ENCODE data around the gene BRD8. TPM values are rescaled to one million over a fixed set of nuclear protein-coding genes. Genes with fewer than 3 reads are reported as not detected.
A peak's percentile ranks its signal among the peaks of the same experiment; 100 is the strongest.

BRD8 gene
- total and polyA plus RNA-seq, 9 of the 15 experiments (the other 6 are each of a cell fraction or from before 2014, with no cell fraction given), result 54.6 to 163 (median 87.0) TPM

- POLR2A ChIA-PET, result interaction anchor here (0.5 to 1.4 kb wide), 2 partner anchors 9 to 436 kb away, joined by 3 to 4 read pairs; no protein-coding TSS in a partner anchor
- no peaks in the 10 kb centered on the region for H3K4me1 ChIP-seq (replicated peaks in 1 of 2; ENCODE audit: control insufficient read depth in 2 of 2, insufficient read depth in 2 of 2, low read length in 2 of 2)
- H3K4me2 ChIP-seq (ENCODE audit: insufficient read depth, low read length), result no peak within 1 kb of the TSS
- no peak within 1 kb of the TSS for H3K27ac ChIP-seq (ENCODE audit: extremely low read depth, low read depth, low read length)
- DNase-seq (ENCODE audit: extremely low read depth in 1 of 4, low spot score in 3 of 4) (peak in 1 of 4 experiments; percentile 16), FAIRE-seq (no peak), ATAC-seq (peak; percentile 32; the same call in 1 of the 3 replicates)
- no peaks in the 10 kb centered on the region for H3K9me1 ChIP-seq (ENCODE audit: control insufficient read depth, insufficient read depth, low read length)
- no TSS peak for BruUV-seq (replicated peaks)
- H3K9ac ChIP-seq (ENCODE audit: insufficient read depth in 1 of 2, low read depth in 2 of 2, low read length in 2 of 2), result no peak within 1 kb of the TSS
- no peaks in the 10 kb centered on the region for H3K9me3 ChIP-seq (replicated peaks; ENCODE audit: control insufficient read depth, insufficient read depth, low read depth, low read length)
- H3K36me3 ChIP-seq (ENCODE audit: control insufficient read depth, insufficient read depth, low read length), result no peaks in the 10 kb centered on the region
- H3K4me3 ChIP-seq, result no peak within 1 kb of the TSS
- WGBS (ENCODE audit: insufficient coverage, low coverage, missing lambda C conversion rate), result 3% methylated on average over 18 of the region's 31 CpGs
- TF ChIP-seq FOXO4 (CRISPR knock-in tag; IDR thresholded peaks at IDR 0.05) (no peak), RFX1 (IDR thresholded peaks at IDR 0.05) (peak; percentile 60)
- TF ChIP-seq, protein P1, sequence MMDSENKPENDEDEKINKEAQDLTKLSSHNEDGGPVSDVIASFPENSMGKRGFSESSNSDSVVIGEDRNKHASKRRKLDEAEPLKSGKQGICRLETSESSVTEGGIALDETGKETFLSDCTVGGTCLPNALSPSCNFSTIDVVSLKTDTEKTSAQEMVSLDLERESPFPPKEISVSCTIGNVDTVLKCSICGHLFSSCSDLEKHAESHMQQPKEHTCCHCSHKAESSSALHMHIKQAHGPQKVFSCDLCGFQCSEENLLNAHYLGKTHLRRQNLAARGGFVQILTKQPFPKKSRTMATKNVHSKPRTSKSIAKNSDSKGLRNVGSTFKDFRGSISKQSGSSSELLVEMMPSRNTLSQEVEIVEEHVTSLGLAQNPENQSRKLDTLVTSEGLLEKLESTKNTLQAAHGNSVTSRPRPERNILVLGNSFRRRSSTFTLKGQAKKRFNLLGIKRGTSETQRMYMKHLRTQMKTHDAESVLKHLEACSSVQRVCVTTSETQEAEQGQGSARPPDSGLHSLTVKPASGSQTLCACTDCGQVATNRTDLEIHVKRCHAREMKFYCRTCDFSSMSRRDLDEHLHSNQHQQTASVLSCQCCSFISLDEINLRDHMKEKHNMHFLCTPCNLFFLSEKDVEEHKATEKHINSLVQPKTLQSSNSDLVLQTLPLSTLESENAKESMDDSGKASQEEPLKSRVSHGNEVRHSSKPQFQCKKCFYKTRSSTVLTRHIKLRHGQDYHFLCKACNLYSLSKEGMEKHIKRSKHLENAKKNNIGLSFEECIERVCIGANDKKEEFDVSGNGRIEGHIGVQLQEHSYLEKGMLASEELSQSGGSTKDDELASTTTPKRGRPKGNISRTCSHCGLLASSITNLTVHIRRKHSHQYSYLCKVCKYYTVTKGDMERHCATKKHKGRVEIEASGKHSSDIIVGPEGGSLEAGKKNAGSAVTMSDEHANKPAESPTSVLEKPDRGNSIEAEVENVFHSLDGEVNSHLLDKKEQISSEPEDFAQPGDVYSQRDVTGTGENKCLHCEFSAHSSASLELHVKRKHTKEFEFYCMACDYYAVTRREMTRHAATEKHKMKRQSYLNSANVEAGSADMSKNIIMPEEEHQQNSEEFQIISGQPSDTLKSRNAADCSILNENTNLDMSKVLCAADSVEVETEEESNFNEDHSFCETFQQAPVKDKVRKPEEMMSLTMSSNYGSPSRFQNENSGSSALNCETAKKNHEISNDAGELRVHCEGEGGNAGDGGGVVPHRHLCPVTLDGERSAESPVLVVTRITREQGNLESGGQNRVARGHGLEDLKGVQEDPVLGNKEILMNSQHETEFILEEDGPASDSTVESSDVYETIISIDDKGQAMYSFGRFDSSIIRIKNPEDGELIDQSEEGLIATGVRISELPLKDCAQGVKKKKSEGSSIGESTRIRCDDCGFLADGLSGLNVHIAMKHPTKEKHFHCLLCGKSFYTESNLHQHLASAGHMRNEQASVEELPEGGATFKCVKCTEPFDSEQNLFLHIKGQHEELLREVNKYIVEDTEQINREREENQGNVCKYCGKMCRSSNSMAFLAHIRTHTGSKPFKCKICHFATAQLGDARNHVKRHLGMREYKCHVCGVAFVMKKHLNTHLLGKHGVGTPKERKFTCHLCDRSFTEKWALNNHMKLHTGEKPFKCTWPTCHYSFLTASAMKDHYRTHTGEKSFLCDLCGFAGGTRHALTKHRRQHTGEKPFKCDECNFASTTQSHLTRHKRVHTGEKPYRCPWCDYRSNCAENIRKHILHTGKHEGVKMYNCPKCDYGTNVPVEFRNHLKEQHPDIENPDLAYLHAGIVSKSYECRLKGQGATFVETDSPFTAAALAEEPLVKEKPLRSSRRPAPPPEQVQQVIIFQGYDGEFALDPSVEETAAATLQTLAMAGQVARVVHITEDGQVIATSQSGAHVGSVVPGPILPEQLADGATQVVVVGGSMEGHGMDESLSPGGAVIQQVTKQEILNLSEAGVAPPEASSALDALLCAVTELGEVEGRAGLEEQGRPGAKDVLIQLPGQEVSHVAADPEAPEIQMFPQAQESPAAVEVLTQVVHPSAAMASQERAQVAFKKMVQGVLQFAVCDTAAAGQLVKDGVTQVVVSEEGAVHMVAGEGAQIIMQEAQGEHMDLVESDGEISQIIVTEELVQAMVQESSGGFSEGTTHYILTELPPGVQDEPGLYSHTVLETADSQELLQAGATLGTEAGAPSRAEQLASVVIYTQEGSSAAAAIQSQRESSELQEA (IDR thresholded peaks at IDR 0.05; ENCODE audit: low read depth), result peak; percentile 80
- H2AFZ ChIP-seq (ENCODE audit: low read depth, low read length), result no peak within 1 kb of the TSS
- intact Hi-C loops (cut with micrococcal nuclease), result no loop called here
- in situ Hi-C loops (cut with MboI), result loop anchor here (10.0 kb wide), 1 partner anchor 484 kb away; no protein-coding TSS in a partner anchor
- H4K20me1 ChIP-seq (replicated peaks; ENCODE audit: control insufficient read depth, insufficient read depth, low read length), result no peaks in the 10 kb centered on the region
- H3K27me3 ChIP-seq (ENCODE audit: control insufficient read depth in 2 of 2, insufficient read depth in 2 of 2, low read length in 2 of 2), result peaks cover 18 to 27% of the 10 kb centered on the region in 2 experiments; a peak in 4 of 5 replicates
- no peaks in the 10 kb centered on the region for H3K79me2 ChIP-seq (ENCODE audit: control insufficient read depth, insufficient read depth, low read length)
- CTCF ChIA-PET (ENCODE audit: low intra/inter-chr PET ratio), result no interaction called here
Measured at GRCh38 chr5:138138949-138139780, 39.3 kb downstream of the BRD8 start, which contains the start of gene NME5. Gene NME5, minus strand, starts transcription at chr5:138139428. Its CDS starts 648 bp downstream, at chr5:138138780.

All from K562 (cell line).